HS-5 (cell line): ENCODE results near the gene ZBTB24.
"Not testable (repeated sequence)": the region's sequence is repeated elsewhere in the genome, so short reads cannot be mapped to it uniquely, and the experiment has no call there.

Experiments used
- DNase-seq: peaks from one replicate; pipeline ENCODE4 v3.0.0-alpha.2; 2012; ENCODE audit warnings: low read depth

ZBTB24 gene

GRCh38 chr6:109482905-109483734, at the start of gene ZBTB24:
Gene ZBTB24, minus strand, starts transcription at chr6:109483219. Its CDS starts 1,193 bp downstream, at chr6:109482026.
- DNase-seq = peak; percentile 28

GRCh38 chr6:109531446-109531845, 48.4 kb upstream of the ZBTB24 start:
- DNase-seq = no peak

GRCh38 chr6:109527989-109528388, 45.0 kb upstream of the ZBTB24 start:
- no peak for DNase-seq

- peak; percentile 51 for DNase-seq
These were observed 44.0 kb upstream of the ZBTB24 start for GRCh38 chr6:109526905-109527628.

GRCh38 chr6:109524129-109524528, 41.1 kb upstream of the ZBTB24 start:
- no peak for DNase-seq

- DNase-seq = peak; percentile 49
These were observed 40.5 kb upstream of the ZBTB24 start for GRCh38 chr6:109523478-109523877.

- DNase-seq = no peak
These were observed 38.1 kb upstream of the ZBTB24 start for GRCh38 chr6:109521080-109521479.

- DNase-seq = not testable (repeated sequence)
These were observed 36.6 kb upstream of the ZBTB24 start for GRCh38 chr6:109519647-109520046.

- DNase-seq = no peak
These were observed 33.9 kb upstream of the ZBTB24 start for GRCh38 chr6:109516929-109517328.

GRCh38 chr6:109515781-109516409, 32.9 kb upstream of the ZBTB24 start:
- no peak for DNase-seq

GRCh38 chr6:109514946-109515345, 31.9 kb upstream of the ZBTB24 start:
- no peak for DNase-seq

GRCh38 chr6:109513571-109514071, 30.6 kb upstream of the ZBTB24 start:
- no peak for DNase-seq

- no peak for DNase-seq
These were observed 29.3 kb upstream of the ZBTB24 start for GRCh38 chr6:109512271-109512817.

- no peak for DNase-seq
These were observed 28.8 kb upstream of the ZBTB24 start for GRCh38 chr6:109511832-109512231.

- no peak for DNase-seq
These were observed 27.3 kb upstream of the ZBTB24 start for GRCh38 chr6:109510358-109510757.

GRCh38 chr6:109508166-109508860, 25.3 kb upstream of the ZBTB24 start:
- DNase-seq = no peak

- no peak for DNase-seq
These were observed 24.6 kb upstream of the ZBTB24 start for GRCh38 chr6:109507490-109508072.

- DNase-seq = no peak
These were observed 23.8 kb upstream of the ZBTB24 start for GRCh38 chr6:109506841-109507240.

GRCh38 chr6:109506314-109506713, 23.3 kb upstream of the ZBTB24 start:
- DNase-seq = no peak

GRCh38 chr6:109503327-109504224, 20.6 kb upstream of the ZBTB24 start:
- no peak for DNase-seq
